ENCODE results near the gene SEPSECS.

DNA sequence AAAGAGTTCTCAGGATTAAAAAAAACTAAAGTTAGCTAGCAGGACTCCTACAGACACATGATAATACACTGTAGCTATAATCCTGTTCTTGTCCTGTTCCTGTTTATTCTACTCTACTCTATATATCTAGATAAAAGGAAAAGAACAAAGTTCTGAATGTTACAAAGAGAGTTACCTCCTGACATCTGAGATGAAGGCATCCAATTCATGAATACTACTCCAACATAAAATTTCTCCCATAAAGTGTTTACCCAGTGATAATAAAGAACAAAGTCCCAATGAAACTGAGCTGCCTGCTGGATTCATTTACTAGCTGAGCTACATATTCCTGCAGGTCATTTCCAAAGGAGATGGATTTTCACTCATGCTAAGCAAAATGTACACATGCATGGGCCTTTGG lies 27.1 kb downstream of the SEPSECS start:
- TF ChIP-seq, protein P1, sequence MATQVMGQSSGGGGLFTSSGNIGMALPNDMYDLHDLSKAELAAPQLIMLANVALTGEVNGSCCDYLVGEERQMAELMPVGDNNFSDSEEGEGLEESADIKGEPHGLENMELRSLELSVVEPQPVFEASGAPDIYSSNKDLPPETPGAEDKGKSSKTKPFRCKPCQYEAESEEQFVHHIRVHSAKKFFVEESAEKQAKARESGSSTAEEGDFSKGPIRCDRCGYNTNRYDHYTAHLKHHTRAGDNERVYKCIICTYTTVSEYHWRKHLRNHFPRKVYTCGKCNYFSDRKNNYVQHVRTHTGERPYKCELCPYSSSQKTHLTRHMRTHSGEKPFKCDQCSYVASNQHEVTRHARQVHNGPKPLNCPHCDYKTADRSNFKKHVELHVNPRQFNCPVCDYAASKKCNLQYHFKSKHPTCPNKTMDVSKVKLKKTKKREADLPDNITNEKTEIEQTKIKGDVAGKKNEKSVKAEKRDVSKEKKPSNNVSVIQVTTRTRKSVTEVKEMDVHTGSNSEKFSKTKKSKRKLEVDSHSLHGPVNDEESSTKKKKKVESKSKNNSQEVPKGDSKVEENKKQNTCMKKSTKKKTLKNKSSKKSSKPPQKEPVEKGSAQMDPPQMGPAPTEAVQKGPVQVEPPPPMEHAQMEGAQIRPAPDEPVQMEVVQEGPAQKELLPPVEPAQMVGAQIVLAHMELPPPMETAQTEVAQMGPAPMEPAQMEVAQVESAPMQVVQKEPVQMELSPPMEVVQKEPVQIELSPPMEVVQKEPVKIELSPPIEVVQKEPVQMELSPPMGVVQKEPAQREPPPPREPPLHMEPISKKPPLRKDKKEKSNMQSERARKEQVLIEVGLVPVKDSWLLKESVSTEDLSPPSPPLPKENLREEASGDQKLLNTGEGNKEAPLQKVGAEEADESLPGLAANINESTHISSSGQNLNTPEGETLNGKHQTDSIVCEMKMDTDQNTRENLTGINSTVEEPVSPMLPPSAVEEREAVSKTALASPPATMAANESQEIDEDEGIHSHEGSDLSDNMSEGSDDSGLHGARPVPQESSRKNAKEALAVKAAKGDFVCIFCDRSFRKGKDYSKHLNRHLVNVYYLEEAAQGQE (IDR thresholded peaks at IDR 0.05; ENCODE audit: low read depth): no peak
- TF ChIP-seq TAF1 (IDR thresholded peaks at IDR 0.05; ENCODE audit: low read depth): no peak
- TF ChIP-seq, protein P2, sequence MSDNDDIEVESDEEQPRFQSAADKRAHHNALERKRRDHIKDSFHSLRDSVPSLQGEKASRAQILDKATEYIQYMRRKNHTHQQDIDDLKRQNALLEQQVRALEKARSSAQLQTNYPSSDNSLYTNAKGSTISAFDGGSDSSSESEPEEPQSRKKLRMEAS (IDR thresholded peaks at IDR 0.05): no peak
- TF ChIP-seq FOXM1 (IDR thresholded peaks at IDR 0.05; ENCODE audit: borderline replicate concordance, low read depth): no peak
- TF ChIP-seq YY1 (IDR thresholded peaks at IDR 0.05; ENCODE audit: low read depth): no peak
- no peak for TF ChIP-seq EP300 (IDR thresholded peaks at IDR 0.05; ENCODE audit: borderline replicate concordance)
- no peak for TF ChIP-seq RAD21 (IDR thresholded peaks at IDR 0.05; ENCODE audit: low read depth)
- no peak for TF ChIP-seq CEBPB (IDR thresholded peaks at IDR 0.05)
- TF ChIP-seq ZBTB7A (IDR thresholded peaks at IDR 0.05; ENCODE audit: low read depth): no peak
- TF ChIP-seq TEAD4 (IDR thresholded peaks at IDR 0.05): no peak
- no peak for TF ChIP-seq CREB1 (IDR thresholded peaks at IDR 0.05; ENCODE audit: low read depth)
- TF ChIP-seq, protein P3, sequence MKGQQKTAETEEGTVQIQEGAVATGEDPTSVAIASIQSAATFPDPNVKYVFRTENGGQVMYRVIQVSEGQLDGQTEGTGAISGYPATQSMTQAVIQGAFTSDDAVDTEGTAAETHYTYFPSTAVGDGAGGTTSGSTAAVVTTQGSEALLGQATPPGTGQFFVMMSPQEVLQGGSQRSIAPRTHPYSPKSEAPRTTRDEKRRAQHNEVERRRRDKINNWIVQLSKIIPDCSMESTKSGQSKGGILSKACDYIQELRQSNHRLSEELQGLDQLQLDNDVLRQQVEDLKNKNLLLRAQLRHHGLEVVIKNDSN (IDR thresholded peaks at IDR 0.05): no peak
- no peak for TF ChIP-seq TCF12 (IDR thresholded peaks at IDR 0.05; ENCODE audit: low read depth)
- no peak for TF ChIP-seq NFIC (IDR thresholded peaks at IDR 0.05)
